PC-9 (cell line): Measurements from ENCODE around the gene CLEC11A.
"Not testable (repeated sequence)": the region's sequence is repeated elsewhere in the genome, so short reads cannot be mapped to it uniquely, and the experiment has no call there.

Source experiments
- CTCF ChIP-seq: fragments of 200-600 bp; sonication (generic); conservative IDR thresholded peaks from 2 replicates; pipeline ENCODE4 v1.6.1; 2017; ENCODE audit warnings: mixed run types, antibody characterized with exemption, mild to moderate bottlenecking, moderate library complexity
- EZH2 ChIP-seq: fragments of 200-600 bp; sonication (generic); IDR thresholded peaks from 2 replicates; pipeline ENCODE4 v1.8.0; 2017; ENCODE audit warnings: antibody characterized with exemption, low read depth

GRCh38 chr19:50761501-50761900 lies 38.3 kb downstream of the CLEC11A start:
- TF ChIP-seq EZH2, CTCF: not testable (repeated sequence)
